Islet of Langerhans (tissue), 1 donor: ENCODE measurements around the gene DLL1.

Source experiments
- FAIRE-seq: peaks from one replicate; lab custom pipeline; 2011; peaks lifted over from hg19 to GRCh38; lab: Jason Lieb, UNC

DLL1 gene

GRCh38 chr6:170281331-170282292 is 9.3 kb downstream of the DLL1 start:
- no peak for FAIRE-seq

- FAIRE-seq = no peak
Observed at GRCh38 chr6:170280689-170281045, 10.2 kb downstream of the DLL1 start.

GRCh38 chr6:170279977-170280688 is 10.7 kb downstream of the DLL1 start:
- FAIRE-seq = no peak

GRCh38 chr6:170279426-170279825 is 11.5 kb downstream of the DLL1 start:
- no peak for FAIRE-seq

GRCh38 chr6:170278743-170279094 is 12.2 kb downstream of the DLL1 start:
- no peak for FAIRE-seq

GRCh38 chr6:170277893-170278742 is 12.8 kb downstream of the DLL1 start:
- FAIRE-seq = no peak

- FAIRE-seq = no peak
Observed at GRCh38 chr6:170276369-170277057, 14.4 kb downstream of the DLL1 start.

- no peak for FAIRE-seq
Observed at GRCh38 chr6:170274713-170275560, 15.9 kb downstream of the DLL1 start.

- no peak for FAIRE-seq
Observed at GRCh38 chr6:170273681-170274080, 17.2 kb downstream of the DLL1 start.

- FAIRE-seq = no peak
Observed at GRCh38 chr6:170273191-170273590, 17.7 kb downstream of the DLL1 start.

GRCh38 chr6:170272341-170273065 is 18.4 kb downstream of the DLL1 start:
- no peak for FAIRE-seq

- FAIRE-seq = no peak
Observed at GRCh38 chr6:170271771-170272314, 19.0 kb downstream of the DLL1 start.

GRCh38 chr6:170270984-170271593 is 19.8 kb downstream of the DLL1 start:
- no peak for FAIRE-seq

- no peak for FAIRE-seq
Observed at GRCh38 chr6:170269846-170270541, 20.9 kb downstream of the DLL1 start.

GRCh38 chr6:170269151-170269845 is 21.6 kb downstream of the DLL1 start:
- FAIRE-seq = no peak

GRCh38 chr6:170268216-170269129 is 22.4 kb downstream of the DLL1 start:
- FAIRE-seq = no peak

- no peak for FAIRE-seq
Observed at GRCh38 chr6:170267688-170268087, 23.2 kb downstream of the DLL1 start.
